CMK (cell line): ENCODE results near the gene DTHD1.

ENCODE experiments used
- DNase-seq: peaks from one replicate; pipeline ENCODE4 v3.0.0-alpha.2; 2010; ENCODE audit warnings: low read depth

Gene DTHD1

GRCh38 chr4:36348403-36348938, 67.1 kb downstream of the DTHD1 start:
- no peak for DNase-seq

GRCh38 chr4:36349938-36350549, 68.6 kb downstream of the DTHD1 start:
- DNase-seq: no peak

- DNase-seq: peak; percentile 18
Observed at GRCh38 chr4:36351082-36351666, 69.8 kb downstream of the DTHD1 start.

- no peak for DNase-seq
Observed at GRCh38 chr4:36353998-36354397, 72.6 kb downstream of the DTHD1 start.

- no peak for DNase-seq
Observed at GRCh38 chr4:36358173-36358572, 76.8 kb downstream of the DTHD1 start.

- DNase-seq: no peak
Observed at GRCh38 chr4:36360755-36361154, 79.3 kb downstream of the DTHD1 start.

GRCh38 chr4:36363024-36363423, 81.6 kb downstream of the DTHD1 start:
- no peak for DNase-seq

GRCh38 chr4:36374836-36375511, 93.6 kb downstream of the DTHD1 start:
- no peak for DNase-seq

GRCh38 chr4:36385951-36386571, 104.6 kb downstream of the DTHD1 start:
- no peak for DNase-seq

GRCh38 chr4:36386691-36387090, 105.3 kb downstream of the DTHD1 start:
- DNase-seq: no peak

GRCh38 chr4:36388710-36389109, 107.3 kb downstream of the DTHD1 start:
- no peak for DNase-seq

GRCh38 chr4:36391411-36391810, 110.0 kb downstream of the DTHD1 start:
- DNase-seq: no peak

- DNase-seq: no peak
Observed at GRCh38 chr4:36392024-36392423, 110.6 kb downstream of the DTHD1 start.

GRCh38 chr4:36392916-36393315, 111.5 kb downstream of the DTHD1 start:
- DNase-seq: no peak
